HCT116 (cell line): ENCODE measurements around the gene CUEDC1. TPM values are rescaled to one million over a fixed set of nuclear protein-coding genes. Genes with fewer than 3 reads are reported as not detected.

Experiments
- ATAC-seq: fragments of 200-7000 bp; cut with Tn5 transposase; 2 replicates; pipeline ENCODE4 v1.9.1; 2020; ENCODE audit warnings: mild to moderate bottlenecking, moderate library complexity
- BruUV-seq: library from RNA; stranded (reverse); fragments of 400-500 nt; replicated peaks from 2 replicates; lab custom pipeline; 2021; lab: Mats Ljungman, UMichigan
- CTCF ChIA-PET: fragments of 300-600 bp; sonication (Branson Sonifier 250); formaldehyde crosslinking; loops from one replicate; lab custom pipeline; 2021; ENCODE audit warnings: antibody characterized with exemption; lab: Charles Lee
- POLR2A ChIA-PET: fragments of 300-600, 350-600 bp; sonication (Branson Sonifier 250); formaldehyde crosslinking; loops from one replicate; lab custom pipeline; 2021; ENCODE audit warnings: antibody characterized with exemption; lab: Charles Lee
- RAD21 ChIA-PET, 2 experiments: fragments of 300-600 bp; sonication (Branson Sonifier 250); formaldehyde crosslinking; loops; one replicate each; lab custom pipeline; 2023; ENCODE audit warnings: low total read pairs in 2 of 2; ENCODE audit not compliant: uncharacterized antibody in 2 of 2, unreplicated experiment in 2 of 2, low non-redundant PET in 1 of 2; lab: Charles Lee
- DNase-seq: peaks from one replicate; pipeline ENCODE4 v3.0.0-alpha.2; 2010; ENCODE audit warnings: low read depth, low spot score
- H2AFZ ChIP-seq: fragments of 200-600 bp; shearing (Covaris generic), sonication (generic); 2 replicates; pipeline ENCODE4 v1.6.1; 2017; ENCODE audit warnings: low read depth, mixed run types, mixed read lengths, antibody characterized with exemption, low read length; ENCODE audit not compliant: poor library complexity, severe bottlenecking
- H3K27ac ChIP-seq: 2 replicates; pipeline ENCODE4 v1.5.1; 2012; ENCODE audit warnings: low read depth, low read length
- H3K27me3 ChIP-seq: fragments of 200-600 bp; sonication (generic); 2 replicates; pipeline ENCODE4 v1.6.1; 2016; ENCODE audit warnings: mixed run types, low read length, mixed read lengths; ENCODE audit not compliant: insufficient read depth
- H3K36me3 ChIP-seq, 2 experiments: fragments of 200-500 bp in 1 of 2; fragments of 200-600 bp in 1 of 2; sonication (Bioruptor generic) in 1 of 2; sonication (generic) in 1 of 2; 2 replicates each; pipeline versions ENCODE4 v1.5.1 to v1.6.1; 2014 to 2016; ENCODE audit warnings: low read length in 2 of 2, inconsistent platforms in 1 of 2, mixed read lengths in 1 of 2, mixed run types in 1 of 2; ENCODE audit not compliant: insufficient read depth in 2 of 2, control insufficient read depth in 1 of 2
- H3K4me1 ChIP-seq, 2 experiments: fragments of 200-600 bp in 1 of 2; sonication (generic) in 1 of 2; 2 replicates each; pipeline versions ENCODE4 v1.5.1 to v1.6.1; 2012 to 2017; ENCODE audit warnings: low read length in 2 of 2, inconsistent platforms in 1 of 2, mild to moderate bottlenecking in 1 of 2, mixed read lengths in 1 of 2, mixed run types in 1 of 2, moderate library complexity in 1 of 2; ENCODE audit not compliant: insufficient read depth in 2 of 2, control insufficient read depth in 1 of 2
- H3K4me2 ChIP-seq: fragments of 200-600 bp; sonication (generic); 2 replicates; pipeline ENCODE4 v1.6.1; 2017; ENCODE audit warnings: mixed run types, low read length, mixed read lengths
- H3K4me3 ChIP-seq, 2 experiments: fragments of 200-600 bp in 1 of 2; sonication (generic) in 1 of 2; replicated peaks in 1 of 2; 2 replicates each; pipeline ENCODE4 v1.5.1; 2011 to 2016; ENCODE audit warnings: low read length in 2 of 2, control low read depth in 1 of 2, low read depth in 1 of 2, mild to moderate bottlenecking in 1 of 2, mixed read lengths in 1 of 2, mixed run types in 1 of 2
- H3K79me2 ChIP-seq: fragments of 200-600 bp; sonication (generic); 2 replicates; pipeline ENCODE4 v1.6.1; 2017; ENCODE audit warnings: mild to moderate bottlenecking, mixed run types, low read length, moderate library complexity, mixed read lengths; ENCODE audit not compliant: insufficient read depth
- H3K9ac ChIP-seq: fragments of 200-600 bp; sonication (generic); 2 replicates; pipeline ENCODE4 v1.6.1; 2016; ENCODE audit warnings: low read length, mixed read lengths
- H3K9me2 ChIP-seq: fragments of 200-600 bp; sonication (generic), shearing (Covaris generic); 2 replicates; pipeline ENCODE4 v1.6.1; 2017; ENCODE audit warnings: mixed run types, mild to moderate bottlenecking, moderate library complexity; ENCODE audit not compliant: insufficient read depth
- H3K9me3 ChIP-seq, 2 experiments: fragments of 200-500 bp in 1 of 2; fragments of 200-600 bp in 1 of 2; sonication (Bioruptor generic) in 1 of 2; sonication (generic) in 1 of 2; 2 replicates each; pipeline ENCODE4 v1.6.1; 2014 to 2017; ENCODE audit warnings: low read length in 2 of 2, mixed read lengths in 2 of 2, inconsistent platforms in 1 of 2, low read depth in 1 of 2, mild to moderate bottlenecking in 1 of 2, mixed run types in 1 of 2, moderate library complexity in 1 of 2; ENCODE audit not compliant: control insufficient read depth in 1 of 2, insufficient read depth in 1 of 2
- H4K20me1 ChIP-seq: fragments of 200-600 bp; sonication (generic), shearing (Covaris generic); 2 replicates; pipeline ENCODE4 v1.6.1; 2017; ENCODE audit warnings: mixed run types, mild to moderate bottlenecking, moderate library complexity; ENCODE audit not compliant: insufficient read depth
- CTCF ChIP-seq, 3 experiments: fragments of 200-600 bp in 1 of 3; sonication (generic) in 1 of 3; IDR thresholded peaks in 2 of 3; conservative IDR thresholded peaks in 1 of 3; 2 replicates each; pipeline ENCODE4 v1.5.1; 2012 to 2017; ENCODE audit warnings: low read depth in 2 of 3, low read length in 2 of 3, antibody characterized with exemption in 1 of 3, borderline replicate concordance in 1 of 3, control low read depth in 1 of 3, mild to moderate bottlenecking in 1 of 3, mixed read lengths in 1 of 3, mixed run types in 1 of 3, moderate library complexity in 1 of 3; ENCODE audit not compliant: insufficient read depth in 1 of 3
- FOSL1 ChIP-seq: IDR thresholded peaks from 2 replicates; pipeline ENCODE4 v1.6.1; 2012; ENCODE audit warnings: low read depth
- POLR2A ChIP-seq: IDR thresholded peaks from 2 replicates; pipeline ENCODE4 v1.7.0; 2011; ENCODE audit warnings: borderline replicate concordance; ENCODE audit not compliant: insufficient read depth, insufficient read length; ENCODE audit errors: extremely low read depth
- RAD21 ChIP-seq: IDR thresholded peaks from 2 replicates; pipeline ENCODE4 v1.6.1; 2012; ENCODE audit warnings: low read depth, mild to moderate bottlenecking
- SIN3A ChIP-seq: IDR thresholded peaks from 2 replicates; pipeline ENCODE4 v1.6.1; 2012; ENCODE audit warnings: low read depth
- SRF ChIP-seq: IDR thresholded peaks from 2 replicates; pipeline ENCODE4 v1.6.1; 2012; ENCODE audit warnings: low read depth
- TCF7L2 ChIP-seq: IDR thresholded peaks from 2 replicates; pipeline ENCODE4 v1.7.0; 2011; ENCODE audit warnings: borderline replicate concordance, inconsistent platforms; ENCODE audit not compliant: insufficient read depth, insufficient read length; ENCODE audit errors: extremely low read depth
- ZFX ChIP-seq: fragments of 450-650 bp; IDR thresholded peaks from 2 replicates; pipeline ENCODE4 v1.6.1; 2017
- ZNF274 ChIP-seq: fragments of 200-500 bp; sonication (Bioruptor generic); IDR thresholded peaks from 2 replicates; pipeline ENCODE4 v1.6.1; 2014; ENCODE audit warnings: mild to moderate bottlenecking, low read depth, low read length, inconsistent platforms
- intact Hi-C: fragments of 100-400 bp; cut with micrococcal nuclease; formaldehyde crosslinking; loops from 2 replicates; pipeline ENCODE4 v1.10.0; 2022
- total RNA-seq: library from RNA; stranded (reverse); gene quantifications from one replicate; pipeline ENCODE4 v1.2.1, GENCODE V29; 2021; ENCODE audit not compliant: unreplicated experiment
- TF ChIP-seq, protein P1 (sequence below): IDR thresholded peaks from 2 replicates; pipeline ENCODE4 v1.6.1; 2012
- TF ChIP-seq, protein P2 (sequence below): IDR thresholded peaks from 2 replicates; pipeline ENCODE4 v1.6.1; 2011; ENCODE audit warnings: mild to moderate bottlenecking, low read length, moderate library complexity; ENCODE audit not compliant: insufficient replicate concordance; ENCODE audit errors: extremely low read depth

The CUEDC1 gene
- total RNA-seq, 1 experiment from 2014 or later = 60.2 TPM

GRCh38 chr17:57920916-57921703 is 34.1 kb downstream of the CUEDC1 start:
- H2AFZ ChIP-seq = no peak overlapping the region
- H4K20me1 ChIP-seq = no peaks in the 10 kb centered on the region
- no TSS peak for BruUV-seq
- no peak overlapping the region for H3K9ac ChIP-seq
- no peaks in the 10 kb centered on the region for H3K9me2 ChIP-seq
- ChIA-PET POLR2A (interaction anchor here (1.3 kb wide), 1 partner anchor 26 kb away, joined by 3 read pairs; no protein-coding TSS in a partner anchor), RAD21 (no interaction called here), CTCF (no interaction called here)
- intact Hi-C loops = no loop called here
- DNase-seq (no peak), ATAC-seq (no peak)
- no peaks in the 10 kb centered on the region; a peak in 1 of 4 replicates for H3K36me3 ChIP-seq
- no peaks in the 10 kb centered on the region for H3K9me3 ChIP-seq
- peaks cover 30 to 62% of the 10 kb centered on the region in 2 experiments for H3K4me1 ChIP-seq
- H3K79me2 ChIP-seq = peaks cover 79% of the 10 kb centered on the region
- no peak overlapping the region for H3K4me2 ChIP-seq
- H3K27ac ChIP-seq = no peak overlapping the region
- H3K4me3 ChIP-seq = no peak overlapping the region
- TF ChIP-seq ZFX (0 out of 2 replicates have a peak, but pooled peaks have one; percentile 6), SRF (no peak)
- no peaks in the 10 kb centered on the region for H3K27me3 ChIP-seq

GRCh38 chr17:57919918-57920317 is 35.3 kb downstream of the CUEDC1 start:
- intact Hi-C loops = no loop called here
- Histone ChIP-seq H3K36me3 (no peaks in the 10 kb centered on the region), H4K20me1 (no peaks in the 10 kb centered on the region), H3K27me3 (no peaks in the 10 kb centered on the region), H3K4me2 (no peak overlapping the region), H3K9ac (no peak overlapping the region), H3K27ac (no peak overlapping the region), H2AFZ (no peak overlapping the region), H3K4me1 (peaks cover 39 to 68% of the 10 kb centered on the region in 2 experiments), H3K9me2 (no peaks in the 10 kb centered on the region), H3K79me2 (peaks cover 79% of the 10 kb centered on the region), H3K9me3 (no peaks in the 10 kb centered on the region), H3K4me3 (no peak overlapping the region)
- RAD21 ChIA-PET = no interaction called here
- DNase-seq (no peak), ATAC-seq (no peak)
- BruUV-seq = no TSS peak
- CTCF ChIA-PET = no interaction called here
- POLR2A ChIA-PET = interaction anchor here (1.3 to 1.4 kb wide), 2 partner anchors 11 to 27 kb away, joined by 3 read pairs; no protein-coding TSS in a partner anchor
- TF ChIP-seq RAD21 = no peak
- no peak for TF ChIP-seq TCF7L2
- no peak for TF ChIP-seq POLR2A
- no peak for TF ChIP-seq FOSL1
- TF ChIP-seq, protein P1, sequence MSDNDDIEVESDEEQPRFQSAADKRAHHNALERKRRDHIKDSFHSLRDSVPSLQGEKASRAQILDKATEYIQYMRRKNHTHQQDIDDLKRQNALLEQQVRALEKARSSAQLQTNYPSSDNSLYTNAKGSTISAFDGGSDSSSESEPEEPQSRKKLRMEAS = no peak
- TF ChIP-seq, protein P2, sequence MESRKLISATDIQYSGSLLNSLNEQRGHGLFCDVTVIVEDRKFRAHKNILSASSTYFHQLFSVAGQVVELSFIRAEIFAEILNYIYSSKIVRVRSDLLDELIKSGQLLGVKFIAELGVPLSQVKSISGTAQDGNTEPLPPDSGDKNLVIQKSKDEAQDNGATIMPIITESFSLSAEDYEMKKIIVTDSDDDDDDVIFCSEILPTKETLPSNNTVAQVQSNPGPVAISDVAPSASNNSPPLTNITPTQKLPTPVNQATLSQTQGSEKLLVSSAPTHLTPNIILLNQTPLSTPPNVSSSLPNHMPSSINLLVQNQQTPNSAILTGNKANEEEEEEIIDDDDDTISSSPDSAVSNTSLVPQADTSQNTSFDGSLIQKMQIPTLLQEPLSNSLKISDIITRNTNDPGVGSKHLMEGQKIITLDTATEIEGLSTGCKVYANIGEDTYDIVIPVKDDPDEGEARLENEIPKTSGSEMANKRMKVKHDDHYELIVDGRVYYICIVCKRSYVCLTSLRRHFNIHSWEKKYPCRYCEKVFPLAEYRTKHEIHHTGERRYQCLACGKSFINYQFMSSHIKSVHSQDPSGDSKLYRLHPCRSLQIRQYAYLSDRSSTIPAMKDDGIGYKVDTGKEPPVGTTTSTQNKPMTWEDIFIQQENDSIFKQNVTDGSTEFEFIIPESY = no peak
- TF ChIP-seq ZNF274 = no peak
- TF ChIP-seq CTCF (IDR thresholded peaks at IDR 0.05 in 2 of 3, conservative IDR thresholded peaks at IDR 0.05 in 1 of 3; ENCODE audit: borderline replicate concordance in 1 of 3, insufficient read depth in 1 of 3, low read depth in 2 of 3, low read length in 2 of 3) = no peak
- TF ChIP-seq SIN3A = no peak
